OCI-LY3 (cell line): ENCODE results near the gene ZNF74.

Experiments
- H2AFZ ChIP-seq: fragments of 200-600, 300-600 bp; shearing (Covaris generic); 2 replicates; pipeline ENCODE4 v1.6.0; 2014; ENCODE audit warnings: antibody characterized with exemption, low read depth, low read length
- H3K27ac ChIP-seq: fragments of 200-600, 300-600 bp; sonication (generic); 2 replicates; pipeline ENCODE4 v1.5.1; 2014; ENCODE audit warnings: mild to moderate bottlenecking, low read length, moderate library complexity, mixed read lengths
- H3K27me3 ChIP-seq: fragments of 200-600, 300-600 bp; sonication (generic); 2 replicates; pipeline ENCODE4 v1.6.1; 2014; ENCODE audit warnings: low read depth, low read length, mixed read lengths
- H3K36me3 ChIP-seq: fragments of 200-600, 300-600 bp; sonication (generic); replicated peaks from 2 replicates; pipeline ENCODE3; 2014; ENCODE audit warnings: low read depth, low read length, mixed read lengths
- H3K4me1 ChIP-seq: fragments of 300-600, 200-600 bp; sonication (generic); 2 replicates; pipeline ENCODE4 v1.6.1; 2014; ENCODE audit warnings: low read length, mixed read lengths
- H3K4me2 ChIP-seq: fragments of 200-600, 300-600 bp; sonication (generic); 2 replicates; pipeline ENCODE4 v1.6.1; 2014; ENCODE audit warnings: low read length, mixed read lengths
- H3K4me3 ChIP-seq: fragments of 300-600, 200-600 bp; sonication (generic); 2 replicates; pipeline ENCODE4 v1.5.1; 2014; ENCODE audit warnings: antibody characterized with exemption, mild to moderate bottlenecking, low read length, moderate library complexity
- H3K79me2 ChIP-seq: fragments of 300-600, 200-600 bp; shearing (Covaris generic); 2 replicates; pipeline ENCODE4 v1.6.1; 2014; ENCODE audit warnings: mild to moderate bottlenecking, low read length, mixed read lengths
- H3K9ac ChIP-seq: fragments of 300-600, 200-600 bp; shearing (Covaris generic); 2 replicates; pipeline ENCODE4 v1.6.0; 2014; ENCODE audit warnings: mild to moderate bottlenecking, low read length, moderate library complexity
- H3K9me3 ChIP-seq: fragments of 200-600, 300-600 bp; shearing (Covaris generic); 2 replicates; pipeline ENCODE4 v1.6.1; 2014; ENCODE audit warnings: low read length, mixed read lengths; ENCODE audit not compliant: insufficient read depth
- H4K20me1 ChIP-seq: fragments of 200-600, 300-600 bp; sonication (generic); 2 replicates; pipeline ENCODE4 v1.6.1; 2016; ENCODE audit warnings: low read length, mixed read lengths; ENCODE audit not compliant: insufficient read depth
- CTCF ChIP-seq: fragments of 200-600, 300-600 bp; sonication (generic); IDR thresholded peaks from 2 replicates; pipeline ENCODE4 v1.5.1; 2014; ENCODE audit warnings: antibody characterized with exemption, low read length, low read depth
- EZH2phosphoT487 ChIP-seq: fragments of 200-600 bp; shearing (Covaris generic); IDR thresholded peaks from 2 replicates; pipeline ENCODE4 v1.6.1; 2018; ENCODE audit warnings: antibody characterized with exemption, mixed run types, low read depth

ZNF74 gene

GRCh38 chr22:20423906-20424551 lies 30.1 kb downstream of the ZNF74 start:
- Histone ChIP-seq H3K9me3 (no peaks in the 10 kb centered on the region), H2AFZ (no peak overlapping the region), H3K4me2 (no peak overlapping the region), H3K36me3 (no peaks in the 10 kb centered on the region), H3K9ac (no peak overlapping the region), H3K4me3 (no peak overlapping the region), H4K20me1 (no peaks in the 10 kb centered on the region), H3K27ac (no peak overlapping the region), H3K4me1 (no peaks in the 10 kb centered on the region), H3K27me3 (no peaks in the 10 kb centered on the region), H3K79me2 (no peaks in the 10 kb centered on the region)
- TF ChIP-seq CTCF (no peak), EZH2phosphoT487 (no peak)

- Histone ChIP-seq H4K20me1 (no peaks in the 10 kb centered on the region), H3K27ac (no peak overlapping the region), H3K9me3 (no peaks in the 10 kb centered on the region), H3K79me2 (no peaks in the 10 kb centered on the region), H3K4me3 (no peak overlapping the region), H3K4me1 (no peaks in the 10 kb centered on the region), H3K9ac (no peak overlapping the region), H3K27me3 (no peaks in the 10 kb centered on the region), H2AFZ (no peak overlapping the region), H3K36me3 (no peaks in the 10 kb centered on the region), H3K4me2 (no peak overlapping the region)
- TF ChIP-seq EZH2phosphoT487 (no peak), CTCF (no peak)
These were observed 30.6 kb downstream of the ZNF74 start for GRCh38 chr22:20424568-20424931.

GRCh38 chr22:20424932-20425565 lies 31.1 kb downstream of the ZNF74 start:
- H3K4me3 ChIP-seq, result no peak overlapping the region
- H3K27ac ChIP-seq, result no peak overlapping the region
- H4K20me1 ChIP-seq, result no peaks in the 10 kb centered on the region
- H3K36me3 ChIP-seq, result no peaks in the 10 kb centered on the region
- no peak overlapping the region for H3K4me2 ChIP-seq
- no peaks in the 10 kb centered on the region for H3K79me2 ChIP-seq
- H3K9me3 ChIP-seq, result no peaks in the 10 kb centered on the region
- no peaks in the 10 kb centered on the region for H3K27me3 ChIP-seq
- H3K9ac ChIP-seq, result no peak overlapping the region
- no peak overlapping the region for H2AFZ ChIP-seq
- TF ChIP-seq CTCF (no peak), EZH2phosphoT487 (no peak)
- no peaks in the 10 kb centered on the region for H3K4me1 ChIP-seq

GRCh38 chr22:20425566-20426258 lies 31.8 kb downstream of the ZNF74 start:
- H3K4me2 ChIP-seq, result no peak overlapping the region
- no peaks in the 10 kb centered on the region for H4K20me1 ChIP-seq
- H3K36me3 ChIP-seq, result no peaks in the 10 kb centered on the region

More at GRCh38 chr22:20425566-20426258, 31.8 kb downstream of the ZNF74 start:
- TF ChIP-seq CTCF (no peak), EZH2phosphoT487 (no peak)
- no peak overlapping the region for H3K9ac ChIP-seq
- no peak overlapping the region for H3K27ac ChIP-seq
- no peaks in the 10 kb centered on the region for H3K27me3 ChIP-seq
- no peak overlapping the region for H2AFZ ChIP-seq
- no peaks in the 10 kb centered on the region for H3K4me1 ChIP-seq
- no peaks in the 10 kb centered on the region for H3K79me2 ChIP-seq
- no peak overlapping the region for H3K4me3 ChIP-seq
- H3K9me3 ChIP-seq, result no peaks in the 10 kb centered on the region
